SK-N-SH (cell line): Measurements from ENCODE around the gene PFKP. TPM values are rescaled to one million over a fixed set of nuclear protein-coding genes. Genes with fewer than 3 reads are reported as not detected.

Experiments
- CTCF ChIA-PET: fragments of 300-600, 350-600 bp; formaldehyde crosslinking; extraction: SDS; loops from one replicate; lab custom pipeline; 2021; lab: Yijun Ruan, JAX
- POLR2A ChIA-PET: fragments of 350-600 bp; sonication (Branson Sonifier 250); formaldehyde crosslinking; extraction: SDS; loops from one replicate; lab custom pipeline; 2020; ENCODE audit warnings: antibody characterized with exemption, inconsistent platforms; lab: Yijun Ruan, JAX
- DNase-seq: peaks from one replicate; pipeline ENCODE4 v3.0.0; 2012
- H2AFZ ChIP-seq: fragments of 200-600 bp; sonication (generic); 2 replicates; pipeline ENCODE4 v1.8.1; 2016; ENCODE audit warnings: antibody characterized with exemption, mild to moderate bottlenecking, low read depth
- H3F3A ChIP-seq: fragments of 200-600 bp; sonication (generic); replicated peaks from 2 replicates; pipeline ENCODE3; 2016; ENCODE audit warnings: antibody characterized with exemption, mild to moderate bottlenecking; ENCODE audit not compliant: insufficient read depth
- H3K27ac ChIP-seq, 2 experiments: fragments of 200-500 bp in 1 of 2; fragments of 200-600 bp in 1 of 2; sonication (Bioruptor generic) in 1 of 2; sonication (generic), shearing (Covaris generic) in 1 of 2; 2 replicates each; pipeline versions ENCODE4 v1.5.1 to v1.6.1; 2014 to 2016; ENCODE audit warnings: low read depth in 2 of 2, inconsistent platforms in 1 of 2, low read length in 1 of 2, mild to moderate bottlenecking in 1 of 2, mixed read lengths in 1 of 2
- H3K27me3 ChIP-seq: fragments of 200-600 bp; sonication (generic), shearing (Covaris generic); 2 replicates; pipeline ENCODE4 v1.6.1; 2016; ENCODE audit warnings: mixed run types; ENCODE audit not compliant: insufficient read depth
- H3K36me3 ChIP-seq, 2 experiments: fragments of 200-500 bp in 1 of 2; fragments of 200-600 bp in 1 of 2; sonication (Bioruptor generic) in 1 of 2; sonication (generic) in 1 of 2; replicated peaks in 1 of 2; 2 replicates each; pipeline versions ENCODE3 to v1.5.1; 2014 to 2016; ENCODE audit warnings: low read length in 1 of 2, mild to moderate bottlenecking in 1 of 2; ENCODE audit not compliant: insufficient read depth in 2 of 2, control insufficient read depth in 1 of 2
- H3K4me1 ChIP-seq, 2 experiments: fragments of 200-500 bp in 1 of 2; fragments of 200-600 bp in 1 of 2; sonication (Bioruptor generic) in 1 of 2; sonication (generic), shearing (Covaris generic) in 1 of 2; 2 replicates each; pipeline versions ENCODE4 v1.5.1 to v1.6.1; 2014 to 2016; ENCODE audit warnings: low read depth in 1 of 2, low read length in 1 of 2, mixed run types in 1 of 2; ENCODE audit not compliant: insufficient read depth in 2 of 2, control insufficient read depth in 1 of 2
- H3K4me2 ChIP-seq: fragments of 200-600 bp; sonication (generic), shearing (Covaris generic); 2 replicates; pipeline ENCODE4 v1.6.1; 2017; ENCODE audit warnings: mixed run types
- H3K4me3 ChIP-seq, 2 experiments: fragments of 200-500 bp in 1 of 2; fragments of 200-600 bp in 1 of 2; sonication (Bioruptor generic) in 1 of 2; sonication (generic), shearing (Covaris generic) in 1 of 2; 2 replicates each; pipeline versions ENCODE4 v1.5.1 to v1.8.1; 2014 to 2016; ENCODE audit warnings: low read depth in 2 of 2, inconsistent platforms in 1 of 2, low read length in 1 of 2, mild to moderate bottlenecking in 1 of 2, mixed read lengths in 1 of 2, moderate library complexity in 1 of 2
- H3K79me2 ChIP-seq: fragments of 200-600 bp; sonication (generic); 2 replicates; pipeline ENCODE4 v1.8.1; 2017; ENCODE audit warnings: mild to moderate bottlenecking; ENCODE audit not compliant: insufficient read depth
- H3K9ac ChIP-seq: fragments of 200-600 bp; sonication (generic); 2 replicates; pipeline ENCODE4 v1.6.1; 2017; ENCODE audit warnings: mixed run types
- H3K9me2 ChIP-seq: fragments of 200-600 bp; sonication (generic); 2 replicates; pipeline ENCODE4 v1.6.1; 2017; ENCODE audit warnings: mixed run types
- H3K9me3 ChIP-seq: fragments of 200-600 bp; sonication (generic); 2 replicates; pipeline ENCODE4 v1.6.1; 2017; ENCODE audit warnings: mixed run types, mild to moderate bottlenecking, moderate library complexity
- H4K20me1 ChIP-seq: fragments of 200-600 bp; sonication (generic); 2 replicates; pipeline ENCODE4 v1.6.1; 2017; ENCODE audit warnings: mild to moderate bottlenecking, mixed run types; ENCODE audit not compliant: insufficient read depth
- EZH2phosphoT487 ChIP-seq: fragments of 200-600 bp; sonication (generic); IDR thresholded peaks from 2 replicates; pipeline ENCODE4 v1.6.1; 2017; ENCODE audit warnings: low read depth, mixed run types, mild to moderate bottlenecking, antibody characterized with exemption, moderate library complexity, borderline replicate concordance
- GABPA ChIP-seq: IDR thresholded peaks from 2 replicates; pipeline ENCODE4 v1.4.0; 2012; ENCODE audit warnings: low read depth, mild to moderate bottlenecking
- JUND ChIP-seq: IDR thresholded peaks from 2 replicates; pipeline ENCODE4 v1.4.0; 2012
- NFIC ChIP-seq: IDR thresholded peaks from 2 replicates; pipeline ENCODE4 v1.4.0; 2012; ENCODE audit warnings: borderline replicate concordance
- NRF1 ChIP-seq: IDR thresholded peaks from 2 replicates; pipeline ENCODE4 v1.6.1; 2012; ENCODE audit warnings: low read depth, mild to moderate bottlenecking, low read length
- RCOR1 ChIP-seq: fragments of 150-350 bp; IDR thresholded peaks from 2 replicates; pipeline ENCODE4 v1.6.1; 2017; ENCODE audit warnings: antibody characterized with exemption, low read length
- RXRA ChIP-seq: IDR thresholded peaks from 2 replicates; pipeline ENCODE4 v1.4.0; 2012; ENCODE audit warnings: low read depth, mild to moderate bottlenecking, borderline replicate concordance
- SIN3A ChIP-seq: IDR thresholded peaks from 2 replicates; pipeline ENCODE4 v1.6.1; 2012; ENCODE audit warnings: low read depth, mild to moderate bottlenecking, low read length, moderate library complexity, borderline replicate concordance
- SMC3 ChIP-seq: IDR thresholded peaks from 2 replicates; pipeline ENCODE4 v1.6.1; 2012; ENCODE audit warnings: low read depth, low read length, improper control_type of control experiment
- TCF12 ChIP-seq: IDR thresholded peaks from 2 replicates; pipeline ENCODE4 v1.4.0; 2012
- WGBS: methylation state at CpG from one replicate; pipeline ENCODE4 v1.1.6; 2017; ENCODE audit warnings: low lambda C conversion rate; 5-methylcytosine and 5-hydroxymethylcytosine counted together
- polyA plus RNA-seq, 3 experiments: library from polyadenylated mRNA; depleted of rRNA; stranded (reverse); fragments of >200 nt; gene quantifications; 2 replicates each; pipeline ENCODE4 v1.2.3, GENCODE V29; 2012
- TF ChIP-seq, protein P1 (sequence below): IDR thresholded peaks from 2 replicates; pipeline ENCODE4 v1.6.1; 2012; ENCODE audit warnings: mild to moderate bottlenecking, low read depth, low read length, moderate library complexity
- TF ChIP-seq, protein P2 (sequence below): fragments of 150-350 bp; IDR thresholded peaks from 2 replicates; pipeline ENCODE4 v1.6.1; 2016; ENCODE audit warnings: mild to moderate bottlenecking, low read depth, low read length
- TF ChIP-seq, protein P3 (sequence below): fragments of 200-600 bp; sonication (generic); IDR thresholded peaks from 2 replicates; pipeline ENCODE4 v1.6.1; 2017; ENCODE audit warnings: antibody characterized with exemption, mild to moderate bottlenecking, moderate library complexity
- TF ChIP-seq, protein P4 (sequence below): IDR thresholded peaks from 2 replicates; pipeline ENCODE4 v1.4.0; 2012; ENCODE audit warnings: low read depth, borderline replicate concordance

Gene PFKP
- polyA plus RNA-seq, 1 of the 3 experiments (the other 2 are of a cell fraction) = 175 TPM

DNA sequence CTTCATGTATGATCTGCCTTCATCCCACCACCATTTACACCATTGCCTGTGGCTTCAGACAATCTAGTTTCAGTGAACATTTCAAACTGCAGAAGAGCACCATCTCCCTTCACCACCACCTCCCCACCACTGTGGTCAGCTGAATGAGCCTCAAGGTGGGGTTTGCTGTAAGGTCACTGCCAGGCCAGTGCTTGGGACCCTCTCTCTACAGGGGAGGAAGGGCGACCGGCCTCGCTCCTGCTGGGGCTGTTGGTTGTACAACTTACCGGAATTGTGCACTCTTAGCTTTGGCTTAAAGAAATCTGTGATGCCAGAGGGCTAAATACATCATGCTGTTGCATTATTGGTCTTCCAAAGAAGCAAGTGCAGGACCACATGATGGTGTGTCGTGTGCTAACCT, 26.6 kb downstream of the PFKP start:
- no peak for TF ChIP-seq EZH2phosphoT487
- TF ChIP-seq, protein P1, sequence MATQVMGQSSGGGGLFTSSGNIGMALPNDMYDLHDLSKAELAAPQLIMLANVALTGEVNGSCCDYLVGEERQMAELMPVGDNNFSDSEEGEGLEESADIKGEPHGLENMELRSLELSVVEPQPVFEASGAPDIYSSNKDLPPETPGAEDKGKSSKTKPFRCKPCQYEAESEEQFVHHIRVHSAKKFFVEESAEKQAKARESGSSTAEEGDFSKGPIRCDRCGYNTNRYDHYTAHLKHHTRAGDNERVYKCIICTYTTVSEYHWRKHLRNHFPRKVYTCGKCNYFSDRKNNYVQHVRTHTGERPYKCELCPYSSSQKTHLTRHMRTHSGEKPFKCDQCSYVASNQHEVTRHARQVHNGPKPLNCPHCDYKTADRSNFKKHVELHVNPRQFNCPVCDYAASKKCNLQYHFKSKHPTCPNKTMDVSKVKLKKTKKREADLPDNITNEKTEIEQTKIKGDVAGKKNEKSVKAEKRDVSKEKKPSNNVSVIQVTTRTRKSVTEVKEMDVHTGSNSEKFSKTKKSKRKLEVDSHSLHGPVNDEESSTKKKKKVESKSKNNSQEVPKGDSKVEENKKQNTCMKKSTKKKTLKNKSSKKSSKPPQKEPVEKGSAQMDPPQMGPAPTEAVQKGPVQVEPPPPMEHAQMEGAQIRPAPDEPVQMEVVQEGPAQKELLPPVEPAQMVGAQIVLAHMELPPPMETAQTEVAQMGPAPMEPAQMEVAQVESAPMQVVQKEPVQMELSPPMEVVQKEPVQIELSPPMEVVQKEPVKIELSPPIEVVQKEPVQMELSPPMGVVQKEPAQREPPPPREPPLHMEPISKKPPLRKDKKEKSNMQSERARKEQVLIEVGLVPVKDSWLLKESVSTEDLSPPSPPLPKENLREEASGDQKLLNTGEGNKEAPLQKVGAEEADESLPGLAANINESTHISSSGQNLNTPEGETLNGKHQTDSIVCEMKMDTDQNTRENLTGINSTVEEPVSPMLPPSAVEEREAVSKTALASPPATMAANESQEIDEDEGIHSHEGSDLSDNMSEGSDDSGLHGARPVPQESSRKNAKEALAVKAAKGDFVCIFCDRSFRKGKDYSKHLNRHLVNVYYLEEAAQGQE = no peak
- no peak for TF ChIP-seq RXRA
- TF ChIP-seq NRF1 = no peak
- no peak for TF ChIP-seq RCOR1
- no peak for TF ChIP-seq SMC3
- TF ChIP-seq, protein P2, sequence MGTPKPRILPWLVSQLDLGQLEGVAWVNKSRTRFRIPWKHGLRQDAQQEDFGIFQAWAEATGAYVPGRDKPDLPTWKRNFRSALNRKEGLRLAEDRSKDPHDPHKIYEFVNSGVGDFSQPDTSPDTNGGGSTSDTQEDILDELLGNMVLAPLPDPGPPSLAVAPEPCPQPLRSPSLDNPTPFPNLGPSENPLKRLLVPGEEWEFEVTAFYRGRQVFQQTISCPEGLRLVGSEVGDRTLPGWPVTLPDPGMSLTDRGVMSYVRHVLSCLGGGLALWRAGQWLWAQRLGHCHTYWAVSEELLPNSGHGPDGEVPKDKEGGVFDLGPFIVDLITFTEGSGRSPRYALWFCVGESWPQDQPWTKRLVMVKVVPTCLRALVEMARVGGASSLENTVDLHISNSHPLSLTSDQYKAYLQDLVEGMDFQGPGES = no peak
- 94% methylated on average over 2 of the region's 5 CpGs for WGBS
- CTCF ChIA-PET = interaction anchor here (1.6 to 1.9 kb wide), 2 partner anchors 10 to 51 kb away, joined by 5 to 6 read pairs; no protein-coding TSS in a partner anchor

DNA sequence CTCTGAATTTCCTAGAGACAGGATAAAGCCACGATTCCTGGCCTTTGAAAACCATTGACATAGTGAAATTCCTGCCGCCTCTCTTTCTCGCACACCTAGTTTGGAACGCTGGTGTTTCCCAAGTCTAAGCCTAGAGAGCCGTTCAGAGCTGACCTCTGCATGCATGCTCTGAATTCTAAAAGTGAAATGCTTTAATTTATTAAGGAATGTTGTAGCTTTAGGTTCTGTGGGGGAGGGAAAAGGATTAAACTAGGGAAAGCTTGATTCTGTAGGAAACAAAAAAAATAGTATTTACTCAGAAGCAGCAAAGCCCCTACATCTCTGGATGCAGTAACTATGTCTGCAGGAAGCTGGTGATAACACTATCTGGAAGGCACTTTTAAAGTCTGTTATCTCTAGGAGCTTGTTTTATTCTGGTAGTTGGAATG, 27.3 kb downstream of the PFKP start:
- H4K20me1 ChIP-seq = no peaks in the 10 kb centered on the region
- H2AFZ ChIP-seq = no peak overlapping the region
- H3K4me2 ChIP-seq = peak overlapping the region; percentile 77
- peaks cover 77% of the 10 kb centered on the region for H3K79me2 ChIP-seq
- peak overlapping the region; percentile 75 to 97 for H3K27ac ChIP-seq
- no peaks in the 10 kb centered on the region for H3K9me3 ChIP-seq
- H3K4me1 ChIP-seq = peaks cover 25 to 57% of the 10 kb centered on the region in 2 experiments
- H3F3A ChIP-seq = peaks cover 56% of the 10 kb centered on the region
- 52% methylated on average over 5 of the region's 5 CpGs for WGBS
- no peaks in the 10 kb centered on the region for H3K27me3 ChIP-seq
- peak overlapping the region; percentile 32; the same call in 1 of the 2 replicates for H3K9ac ChIP-seq
- ChIA-PET POLR2A (no interaction called here), CTCF (interaction anchor here (0.9 to 1.9 kb wide), 4 partner anchors 9 to 51 kb away, joined by 3 to 6 read pairs (median 6); no protein-coding TSS in a partner anchor)
- H3K36me3 ChIP-seq = peaks cover 2 to 21% of the 10 kb centered on the region in 2 experiments
- peak overlapping the region; percentile 15 to 28; a peak in 2 of 4 replicates for H3K4me3 ChIP-seq
- H3K9me2 ChIP-seq = no peaks in the 10 kb centered on the region
- no peak for DNase-seq
- TF ChIP-seq, protein P3, sequence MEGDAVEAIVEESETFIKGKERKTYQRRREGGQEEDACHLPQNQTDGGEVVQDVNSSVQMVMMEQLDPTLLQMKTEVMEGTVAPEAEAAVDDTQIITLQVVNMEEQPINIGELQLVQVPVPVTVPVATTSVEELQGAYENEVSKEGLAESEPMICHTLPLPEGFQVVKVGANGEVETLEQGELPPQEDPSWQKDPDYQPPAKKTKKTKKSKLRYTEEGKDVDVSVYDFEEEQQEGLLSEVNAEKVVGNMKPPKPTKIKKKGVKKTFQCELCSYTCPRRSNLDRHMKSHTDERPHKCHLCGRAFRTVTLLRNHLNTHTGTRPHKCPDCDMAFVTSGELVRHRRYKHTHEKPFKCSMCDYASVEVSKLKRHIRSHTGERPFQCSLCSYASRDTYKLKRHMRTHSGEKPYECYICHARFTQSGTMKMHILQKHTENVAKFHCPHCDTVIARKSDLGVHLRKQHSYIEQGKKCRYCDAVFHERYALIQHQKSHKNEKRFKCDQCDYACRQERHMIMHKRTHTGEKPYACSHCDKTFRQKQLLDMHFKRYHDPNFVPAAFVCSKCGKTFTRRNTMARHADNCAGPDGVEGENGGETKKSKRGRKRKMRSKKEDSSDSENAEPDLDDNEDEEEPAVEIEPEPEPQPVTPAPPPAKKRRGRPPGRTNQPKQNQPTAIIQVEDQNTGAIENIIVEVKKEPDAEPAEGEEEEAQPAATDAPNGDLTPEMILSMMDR = no peak
- TF ChIP-seq JUND (no peak), TCF12 (no peak), SIN3A (no peak), GABPA (no peak), NFIC (no peak)
- TF ChIP-seq, protein P4, sequence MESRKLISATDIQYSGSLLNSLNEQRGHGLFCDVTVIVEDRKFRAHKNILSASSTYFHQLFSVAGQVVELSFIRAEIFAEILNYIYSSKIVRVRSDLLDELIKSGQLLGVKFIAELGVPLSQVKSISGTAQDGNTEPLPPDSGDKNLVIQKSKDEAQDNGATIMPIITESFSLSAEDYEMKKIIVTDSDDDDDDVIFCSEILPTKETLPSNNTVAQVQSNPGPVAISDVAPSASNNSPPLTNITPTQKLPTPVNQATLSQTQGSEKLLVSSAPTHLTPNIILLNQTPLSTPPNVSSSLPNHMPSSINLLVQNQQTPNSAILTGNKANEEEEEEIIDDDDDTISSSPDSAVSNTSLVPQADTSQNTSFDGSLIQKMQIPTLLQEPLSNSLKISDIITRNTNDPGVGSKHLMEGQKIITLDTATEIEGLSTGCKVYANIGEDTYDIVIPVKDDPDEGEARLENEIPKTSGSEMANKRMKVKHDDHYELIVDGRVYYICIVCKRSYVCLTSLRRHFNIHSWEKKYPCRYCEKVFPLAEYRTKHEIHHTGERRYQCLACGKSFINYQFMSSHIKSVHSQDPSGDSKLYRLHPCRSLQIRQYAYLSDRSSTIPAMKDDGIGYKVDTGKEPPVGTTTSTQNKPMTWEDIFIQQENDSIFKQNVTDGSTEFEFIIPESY = no peak
- TF ChIP-seq, protein P1 = no peak

More for the DNA sequence above, 26.6 kb downstream of the PFKP start:
- H3K9me2 ChIP-seq = no peaks in the 10 kb centered on the region
- peaks cover 25 to 57% of the 10 kb centered on the region in 2 experiments for H3K4me1 ChIP-seq
- no peak overlapping the region for H2AFZ ChIP-seq
- H3K79me2 ChIP-seq = peaks cover 77% of the 10 kb centered on the region
- peak overlapping the region; percentile 77 for H3K4me2 ChIP-seq
- DNase-seq = no peak
- H3K4me3 ChIP-seq = no peak overlapping the region
- no peaks in the 10 kb centered on the region for H3K27me3 ChIP-seq
- H3F3A ChIP-seq = peaks cover 60% of the 10 kb centered on the region
- POLR2A ChIA-PET = no interaction called here
- H3K27ac ChIP-seq = peak overlapping the region; percentile 75 to 97
- H3K36me3 ChIP-seq = peaks cover under 1 to 15% of the 10 kb centered on the region in 2 experiments
- H3K9me3 ChIP-seq = no peaks in the 10 kb centered on the region
- no peaks in the 10 kb centered on the region for H4K20me1 ChIP-seq
- H3K9ac ChIP-seq = peak overlapping the region; percentile 32; the same call in 1 of the 2 replicates
